Suprapubic skin (tissue), 4 donors: ENCODE results near the gene NECAB3. TPM values are rescaled to one million over a fixed set of nuclear protein-coding genes. Genes with fewer than 3 reads are reported as not detected.

Experiments used
- DNase-seq, 2 donors: peaks; one replicate each; pipeline ENCODE4 v3.0.0-alpha.2; 2019; ENCODE audit warnings: low spot score in 2 of 2
- H3K27ac ChIP-seq: fragments of 200-600 bp; sonication (generic); one replicate; pipeline ENCODE4 v1.5.1; 2019
- H3K27me3 ChIP-seq: fragments of 200-600 bp; sonication (generic); one replicate; pipeline ENCODE4 v1.5.1; 2019
- H3K36me3 ChIP-seq: fragments of 200-600 bp; sonication (generic); one replicate; pipeline ENCODE4 v1.5.1; 2019
- H3K4me1 ChIP-seq: fragments of 200-600 bp; sonication (generic); one replicate; pipeline ENCODE4 v1.5.1; 2019
- H3K4me3 ChIP-seq: fragments of 200-600 bp; sonication (generic); one replicate; pipeline ENCODE4 v1.5.1; 2019; ENCODE audit warnings: mild to moderate bottlenecking
- H3K9me3 ChIP-seq: fragments of 200-600 bp; sonication (generic); one replicate; pipeline ENCODE4 v1.5.1; 2019
- CTCF ChIP-seq, 2 donors: fragments of 200-600 bp in 1 of 2; fragments of 450-650 bp in 1 of 2; sonication (generic) in 1 of 2; IDR thresholded peaks; one replicate each; pipeline ENCODE4 v1.5.1; 2016 to 2019; ENCODE audit warnings: antibody characterized with exemption in 2 of 2, mild to moderate bottlenecking in 1 of 2, moderate library complexity in 1 of 2
- EP300 ChIP-seq: sonication (generic); formaldehyde crosslinking; IDR thresholded peaks from one replicate; pipeline ENCODE4 v1.6.1; 2017; ENCODE audit warnings: antibody characterized with exemption
- POLR2A ChIP-seq, 2 donors: fragments of 450-650 bp; IDR thresholded peaks; one replicate each; pipeline ENCODE4 v1.6.1; 2017; ENCODE audit warnings: antibody characterized with exemption in 2 of 2, mild to moderate bottlenecking in 2 of 2, moderate library complexity in 2 of 2
- POLR2AphosphoS5 ChIP-seq, 3 donors: sonication (generic); formaldehyde crosslinking; IDR thresholded peaks; one replicate each; pipeline ENCODE4 v1.6.1; 2017; ENCODE audit warnings: antibody characterized with exemption in 3 of 3
- WGBS: methylation state at CpG from one replicate; pipeline ENCODE4 v1.1.5; 2018; 5-methylcytosine and 5-hydroxymethylcytosine counted together
- total RNA-seq, 4 donors: library from RNA; depleted of rRNA; stranded (reverse); fragments of >200 nt; gene quantifications; one replicate each; pipeline ENCODE4 v1.1.0, GENCODE V29; 2016

The NECAB3 gene
- total RNA-seq, 4 donors from 2014 or later = 19.9 to 37.5 (median 22.1) TPM

- Histone ChIP-seq H3K27me3 (no peaks in the 10 kb centered on the region), H3K4me3 (peak overlapping the region; percentile 56), H3K4me1 (peaks cover 60% of the 10 kb centered on the region), H3K36me3 (peaks cover 4% of the 10 kb centered on the region), H3K9me3 (no peaks in the 10 kb centered on the region), H3K27ac (no peak overlapping the region)
- no peak for DNase-seq
- WGBS = 72% methylated on average over 10 of the region's 13 CpGs
- TF ChIP-seq POLR2AphosphoS5 (IDR thresholded peaks at IDR 0.05) = no peak
- no peak for TF ChIP-seq POLR2A (IDR thresholded peaks at IDR 0.05)
- TF ChIP-seq CTCF (IDR thresholded peaks at IDR 0.05) = no peak
- no peak for TF ChIP-seq EP300
These were observed 5.6 kb downstream of the NECAB3 start for GRCh38 chr20:33668466-33669155.

- Histone ChIP-seq H3K4me3 (peak overlapping the region; percentile 56), H3K4me1 (peaks cover 58% of the 10 kb centered on the region), H3K27ac (peak overlapping the region; percentile 71), H3K27me3 (no peaks in the 10 kb centered on the region), H3K36me3 (peaks cover 4% of the 10 kb centered on the region), H3K9me3 (no peaks in the 10 kb centered on the region)
- TF ChIP-seq POLR2A (IDR thresholded peaks at IDR 0.05) = no peak
- peak in 1 of 3 donors; percentile 28 for TF ChIP-seq POLR2AphosphoS5 (IDR thresholded peaks at IDR 0.05)
- peak; percentile 82 to 90 for TF ChIP-seq CTCF (IDR thresholded peaks at IDR 0.05)
- DNase-seq = peak; percentile 86 to 91
- 0% methylated on average over 11 of the region's 47 CpGs for WGBS
These were observed 6.4 kb downstream of the NECAB3 start for GRCh38 chr20:33667676-33668465.

GRCh38 chr20:33667245-33667675, 7.0 kb downstream of the NECAB3 start:
- H3K4me1 ChIP-seq = peaks cover 55% of the 10 kb centered on the region
- H3K9me3 ChIP-seq = no peaks in the 10 kb centered on the region
- TF ChIP-seq POLR2AphosphoS5 (IDR thresholded peaks at IDR 0.05) = no peak
- peaks cover 4% of the 10 kb centered on the region for H3K36me3 ChIP-seq
- H3K4me3 ChIP-seq = peak overlapping the region; percentile 56
- peak overlapping the region; percentile 71 for H3K27ac ChIP-seq
- H3K27me3 ChIP-seq = no peaks in the 10 kb centered on the region
- WGBS = 0% methylated on average over 19 of the region's 55 CpGs
- no peak for DNase-seq

GRCh38 chr20:33666293-33667244, 7.7 kb downstream of the NECAB3 start, which contains the start of gene ACTL10:
ACTL10 (plus strand) TSS chr20:33666943; CDS start chr20:33667498, 555 bp downstream.
- under 1% methylated on average over 42 of the region's 50 CpGs for WGBS
- no peaks in the 10 kb centered on the region for H3K9me3 ChIP-seq
- DNase-seq = peak; percentile 98
- peaks cover 53% of the 10 kb centered on the region for H3K4me1 ChIP-seq
- H3K4me3 ChIP-seq = peak within 1 kb of the TSS; percentile 56
- H3K36me3 ChIP-seq = peaks cover 2% of the 10 kb centered on the region
- peak within 1 kb of the TSS; percentile 71 for H3K27ac ChIP-seq
- TF ChIP-seq EP300 = no peak
- TF ChIP-seq POLR2AphosphoS5 (IDR thresholded peaks at IDR 0.05) = no peak
- peak in 1 of 2 donors; percentile 40 for TF ChIP-seq POLR2A (IDR thresholded peaks at IDR 0.05)
- peak in 1 of 2 donors; percentile 29 for TF ChIP-seq CTCF (IDR thresholded peaks at IDR 0.05)
- H3K27me3 ChIP-seq = no peaks in the 10 kb centered on the region

- 96% methylated on average over 2 of the region's 2 CpGs for WGBS
- TF ChIP-seq EP300 (no peak), POLR2AphosphoS5 (IDR thresholded peaks at IDR 0.05) (no peak), POLR2A (IDR thresholded peaks at IDR 0.05) (no peak), CTCF (IDR thresholded peaks at IDR 0.05) (no peak)
- peaks cover 52% of the 10 kb centered on the region for H3K4me1 ChIP-seq
These were observed 9.5 kb downstream of the NECAB3 start for GRCh38 chr20:33664762-33665144.

More at GRCh38 chr20:33664762-33665144, 9.5 kb downstream of the NECAB3 start:
- Histone ChIP-seq H3K9me3 (no peaks in the 10 kb centered on the region), H3K27me3 (no peaks in the 10 kb centered on the region), H3K36me3 (peaks cover 5% of the 10 kb centered on the region), H3K4me3 (no peak overlapping the region), H3K27ac (no peak overlapping the region)
- no peak for DNase-seq
